Activated T-helper 17 cell treated with anti-CD3 and anti-CD28 coated beads, Interleukin-2, amount 50 U/mL, for 72 hours (primary cell): ENCODE data around the gene POLR3GL. TPM values are rescaled to one million over a fixed set of nuclear protein-coding genes. Genes with fewer than 3 reads are reported as not detected.

Source experiments
- ATAC-seq: fragments of 150-1000 bp; cut with Tn5 transposase; replicated peaks from 2 replicates; pipeline ENCODE4 v1.10.0; 2021; ENCODE audit warnings: mild to moderate bottlenecking, moderate library complexity
- H3K27ac Mint-ChIP-seq: one replicate; pipeline ENCODE4 v1.8.0; 2022; ENCODE audit warnings: mixed read lengths
- H3K27me3 Mint-ChIP-seq: one replicate; pipeline ENCODE4 v1.8.0; 2022; ENCODE audit warnings: mixed read lengths
- H3K36me3 Mint-ChIP-seq: one replicate; pipeline ENCODE4 v1.8.0; 2022; ENCODE audit warnings: low read depth, mild to moderate bottlenecking, mixed read lengths
- H3K4me1 Mint-ChIP-seq: one replicate; pipeline ENCODE4 v1.8.0; 2022; ENCODE audit warnings: mixed read lengths
- H3K4me3 Mint-ChIP-seq: one replicate; pipeline ENCODE4 v1.8.0; 2022; ENCODE audit warnings: mild to moderate bottlenecking, mixed read lengths
- H3K9me3 Mint-ChIP-seq: one replicate; pipeline ENCODE4 v1.8.0; 2022; ENCODE audit warnings: mixed read lengths
- total RNA-seq, 2 donors: library from RNA; stranded (reverse); gene quantifications; one replicate each; pipeline ENCODE4 v1.2.3, GENCODE V29; 2022

The POLR3GL gene
- total RNA-seq, 2 donors from 2014 or later = 16.9 to 26.0 TPM

- H3K9me3 Mint-ChIP-seq = no peaks in the 10 kb centered on the region
- H3K36me3 Mint-ChIP-seq = peaks cover 48% of the 10 kb centered on the region
- peak overlapping the region; percentile 96 for H3K27ac Mint-ChIP-seq
- H3K4me3 Mint-ChIP-seq = peak overlapping the region; percentile 88
- H3K27me3 Mint-ChIP-seq = no peaks in the 10 kb centered on the region
- H3K4me1 Mint-ChIP-seq = peaks cover 42% of the 10 kb centered on the region
- no peak for ATAC-seq
Measured at GRCh38 chr1:145997718-145998023, 33.2 kb downstream of the POLR3GL start.

- Mint-ChIP-seq H3K36me3 (peaks cover 30% of the 10 kb centered on the region), H3K27ac (peak overlapping the region; percentile 96), H3K4me1 (peaks cover 31% of the 10 kb centered on the region), H3K9me3 (no peaks in the 10 kb centered on the region), H3K27me3 (no peaks in the 10 kb centered on the region), H3K4me3 (peak overlapping the region; percentile 88)
- no peak for ATAC-seq
Measured at GRCh38 chr1:145999321-146000024, 35.0 kb downstream of the POLR3GL start.

- peaks cover 8% of the 10 kb centered on the region for H3K36me3 Mint-ChIP-seq
- peak overlapping the region; percentile 75 for H3K27ac Mint-ChIP-seq
- H3K9me3 Mint-ChIP-seq = no peaks in the 10 kb centered on the region
- H3K27me3 Mint-ChIP-seq = no peaks in the 10 kb centered on the region
- H3K4me3 Mint-ChIP-seq = peak overlapping the region; percentile 45
- peaks cover 41% of the 10 kb centered on the region for H3K4me1 Mint-ChIP-seq
- peak; percentile 20 for ATAC-seq
Measured at GRCh38 chr1:146001709-146002108, 37.2 kb downstream of the POLR3GL start.

GRCh38 chr1:146007489-146008133 lies 43.1 kb downstream of the POLR3GL start:
- ATAC-seq = no peak
- Mint-ChIP-seq H3K36me3 (no peaks in the 10 kb centered on the region), H3K27me3 (no peaks in the 10 kb centered on the region), H3K27ac (peak overlapping the region; percentile 88), H3K9me3 (no peaks in the 10 kb centered on the region), H3K4me1 (peaks cover 22% of the 10 kb centered on the region), H3K4me3 (peak overlapping the region; percentile 49)

- no peak overlapping the region for H3K27ac Mint-ChIP-seq
- H3K27me3 Mint-ChIP-seq = no peaks in the 10 kb centered on the region
- no peak for ATAC-seq
- peaks cover 19% of the 10 kb centered on the region for H3K4me1 Mint-ChIP-seq
- H3K9me3 Mint-ChIP-seq = no peaks in the 10 kb centered on the region
- H3K36me3 Mint-ChIP-seq = no peaks in the 10 kb centered on the region
- H3K4me3 Mint-ChIP-seq = no peak overlapping the region
Measured at GRCh38 chr1:146010126-146010738, 45.7 kb downstream of the POLR3GL start.

GRCh38 chr1:146012703-146013558 lies 48.4 kb downstream of the POLR3GL start:
- ATAC-seq = peak; percentile 93
- H3K27ac Mint-ChIP-seq = no peak overlapping the region
- H3K36me3 Mint-ChIP-seq = no peaks in the 10 kb centered on the region
- H3K4me3 Mint-ChIP-seq = peak overlapping the region; percentile 16
- H3K9me3 Mint-ChIP-seq = no peaks in the 10 kb centered on the region
- H3K27me3 Mint-ChIP-seq = peaks cover 8% of the 10 kb centered on the region
- peaks cover 5% of the 10 kb centered on the region for H3K4me1 Mint-ChIP-seq

GRCh38 chr1:146013559-146013922 lies 49.1 kb downstream of the POLR3GL start:
- ATAC-seq = no peak
- Mint-ChIP-seq H3K4me1 (peaks cover 5% of the 10 kb centered on the region), H3K9me3 (no peaks in the 10 kb centered on the region), H3K36me3 (no peaks in the 10 kb centered on the region), H3K27me3 (peaks cover 14% of the 10 kb centered on the region), H3K27ac (no peak overlapping the region), H3K4me3 (no peak overlapping the region)

- Mint-ChIP-seq H3K27me3 (peaks cover 37% of the 10 kb centered on the region), H3K36me3 (no peaks in the 10 kb centered on the region), H3K9me3 (no peaks in the 10 kb centered on the region), H3K27ac (no peak overlapping the region), H3K4me3 (no peak overlapping the region), H3K4me1 (peaks cover 5% of the 10 kb centered on the region)
- no peak for ATAC-seq
Measured at GRCh38 chr1:146016891-146017290, 52.4 kb downstream of the POLR3GL start.

- H3K27ac Mint-ChIP-seq = no peak overlapping the region
- peak overlapping the region; percentile 30 for H3K4me3 Mint-ChIP-seq
- H3K9me3 Mint-ChIP-seq = no peaks in the 10 kb centered on the region
- no peaks in the 10 kb centered on the region for H3K36me3 Mint-ChIP-seq
- ATAC-seq = no peak
- H3K27me3 Mint-ChIP-seq = peaks cover 45% of the 10 kb centered on the region
- no peaks in the 10 kb centered on the region for H3K4me1 Mint-ChIP-seq
Measured at GRCh38 chr1:146019231-146020057, 55.0 kb downstream of the POLR3GL start.

GRCh38 chr1:146020058-146021049 lies 55.9 kb downstream of the POLR3GL start:
- Mint-ChIP-seq H3K9me3 (no peaks in the 10 kb centered on the region), H3K4me3 (peak overlapping the region; percentile 30), H3K36me3 (no peaks in the 10 kb centered on the region), H3K4me1 (no peaks in the 10 kb centered on the region), H3K27ac (no peak overlapping the region), H3K27me3 (peaks cover 48% of the 10 kb centered on the region)
- no peak for ATAC-seq

- no peak for ATAC-seq
- Mint-ChIP-seq H3K4me3 (no peak overlapping the region), H3K4me1 (no peaks in the 10 kb centered on the region), H3K27ac (no peak overlapping the region), H3K36me3 (no peaks in the 10 kb centered on the region), H3K9me3 (no peaks in the 10 kb centered on the region), H3K27me3 (peaks cover 44% of the 10 kb centered on the region)
Measured at GRCh38 chr1:146021050-146021445, 56.6 kb downstream of the POLR3GL start.

- Mint-ChIP-seq H3K4me1 (no peaks in the 10 kb centered on the region), H3K27me3 (peaks cover 44% of the 10 kb centered on the region), H3K4me3 (no peak within 1 kb of the TSS), H3K9me3 (no peaks in the 10 kb centered on the region), H3K36me3 (no peaks in the 10 kb centered on the region), H3K27ac (no peak within 1 kb of the TSS)
- no peak for ATAC-seq
Measured at GRCh38 chr1:146021622-146022402, 57.3 kb downstream of the POLR3GL start, which contains the start of gene HJV. Gene HJV (minus strand): TSS chr1:146021735. CDS start chr1:146020231, 1,504 bp downstream.
